Caco-2 (cell line): ENCODE measurements around the gene SH3GLB2. TPM values are rescaled to one million over a fixed set of nuclear protein-coding genes. Genes with fewer than 3 reads are reported as not detected.

Experiments
- BruUV-seq: library from RNA; stranded (reverse); fragments of 400-500 nt; replicated peaks from 2 replicates; lab custom pipeline; 2021; lab: Mats Ljungman, UMichigan
- CTCF ChIA-PET: fragments of 300-600 bp; sonication (Branson Sonifier 250); formaldehyde crosslinking; loops from one replicate; lab custom pipeline; 2022; ENCODE audit warnings: antibody characterized with exemption; lab: Charles Lee
- POLR2A ChIA-PET: fragments of 300-600 bp; sonication (Branson Sonifier 250); formaldehyde crosslinking; loops from one replicate; lab custom pipeline; 2022; ENCODE audit warnings: antibody characterized with exemption; lab: Charles Lee
- DNase-seq, 2 experiments: peaks; one replicate each; pipeline versions ENCODE4 v3.0.0 to v3.0.0-alpha.2; 2020 to 2022
- H3K27me3 ChIP-seq: replicated peaks from 2 replicates; pipeline ENCODE4 v1.6.0; 2011; ENCODE audit warnings: low read length; ENCODE audit not compliant: control insufficient read depth, insufficient read depth
- H3K36me3 ChIP-seq: 2 replicates; pipeline ENCODE4 v1.5.1; 2011; ENCODE audit warnings: low read length; ENCODE audit not compliant: control insufficient read depth, insufficient read depth
- H3K4me1 ChIP-seq: fragments of 250-450 bp; sonication (Bioruptor Pico); 2 replicates; pipeline ENCODE4 v1.5.1; 2020; ENCODE audit warnings: mild to moderate bottlenecking
- H3K4me3 ChIP-seq: 2 replicates; pipeline ENCODE4 v1.5.1; 2011; ENCODE audit warnings: low read depth, mild to moderate bottlenecking, control low read depth, low read length
- H3K9me3 ChIP-seq: fragments of 250-450 bp; sonication (Bioruptor Pico); 2 replicates; pipeline ENCODE4 v1.5.1; 2020; ENCODE audit warnings: mild to moderate bottlenecking, moderate library complexity
- H3K27ac Mint-ChIP-seq: one replicate; pipeline ENCODE4 v1.8.0; 2022; ENCODE audit warnings: mixed read lengths; ENCODE audit not compliant: unreplicated experiment
- H3K27me3 Mint-ChIP-seq: one replicate; pipeline ENCODE4 v1.8.0; 2022; ENCODE audit warnings: mixed read lengths; ENCODE audit not compliant: insufficient read depth, unreplicated experiment
- H3K36me3 Mint-ChIP-seq: one replicate; pipeline ENCODE4 v1.8.0; 2022; ENCODE audit warnings: mild to moderate bottlenecking, mixed read lengths; ENCODE audit not compliant: insufficient read depth, unreplicated experiment
- H3K4me1 Mint-ChIP-seq: one replicate; pipeline ENCODE4 v1.8.0; 2022; ENCODE audit warnings: low read depth, mixed read lengths; ENCODE audit not compliant: unreplicated experiment
- H3K4me3 Mint-ChIP-seq: one replicate; pipeline ENCODE4 v1.8.0; 2022; ENCODE audit warnings: mild to moderate bottlenecking, moderate library complexity, mixed read lengths; ENCODE audit not compliant: unreplicated experiment
- H3K9me3 Mint-ChIP-seq: one replicate; pipeline ENCODE4 v1.8.0; 2022; ENCODE audit warnings: mixed read lengths; ENCODE audit not compliant: unreplicated experiment
- CTCF ChIP-seq, 2 experiments: fragments of 200-600 bp in 1 of 2; IDR thresholded peaks; 1 replicate in 1 of 2; 2 replicates in 1 of 2; pipeline versions ENCODE4 v1.5.1 to v1.8.0; 2011 to 2022; ENCODE audit warnings: antibody characterized with exemption in 1 of 2, control low read depth in 1 of 2, inconsistent platforms in 1 of 2, low read depth in 1 of 2, low read length in 1 of 2, mild to moderate bottlenecking in 1 of 2, moderate library complexity in 1 of 2; ENCODE audit not compliant: insufficient read depth in 1 of 2, severe bottlenecking in 1 of 2, unreplicated experiment in 1 of 2
- intact Hi-C: fragments of 100-400 bp; cut with micrococcal nuclease; formaldehyde crosslinking; loops from one replicate; pipeline ENCODE4 v1.10.0; 2022; ENCODE audit not compliant: unreplicated experiment
- total RNA-seq: library from RNA; stranded (reverse); gene quantifications from 2 replicates; pipeline ENCODE4 v1.2.3, GENCODE V29; 2022

Gene SH3GLB2
- total RNA-seq, 1 experiment from 2014 or later: 66.7 TPM

GRCh38 chr9:129026442-129027223 lies 1.5 kb downstream of the SH3GLB2 start:
- Mint-ChIP-seq H3K27me3 (no peaks in the 10 kb centered on the region), H3K9me3 (no peaks in the 10 kb centered on the region), H3K4me3 (peak overlapping the region; percentile 84), H3K27ac (peak overlapping the region; percentile 86), H3K36me3 (peaks cover 16% of the 10 kb centered on the region), H3K4me1 (peaks cover 51% of the 10 kb centered on the region)
- Histone ChIP-seq H3K4me3 (peak overlapping the region; percentile 0; the same call in 1 of the 2 replicates), H3K9me3 (no peaks in the 10 kb centered on the region), H3K27me3 (no peaks in the 10 kb centered on the region), H3K36me3 (no peaks in the 10 kb centered on the region), H3K4me1 (peaks cover 28% of the 10 kb centered on the region)
- DNase-seq: peak; percentile 86 to 88
- intact Hi-C loops: loop anchor here (5.0 kb wide), 1 partner anchor 79 kb away; the partner anchor contains the start of genes DOLK and NUP188
- ChIA-PET CTCF (no interaction called here), POLR2A (no interaction called here)
- TF ChIP-seq CTCF (IDR thresholded peaks at IDR 0.05; ENCODE audit: insufficient read depth in 1 of 2, low read depth in 1 of 2, low read length in 1 of 2, severe bottlenecking in 1 of 2, unreplicated experiment in 1 of 2): no peak
- no TSS peak for BruUV-seq

GRCh38 chr9:129023908-129024233 lies 4.3 kb downstream of the SH3GLB2 start:
- DNase-seq: no peak
- H3K9me3 ChIP-seq: no peaks in the 10 kb centered on the region
- no peaks in the 10 kb centered on the region for H3K27me3 Mint-ChIP-seq
- H3K27me3 ChIP-seq: no peaks in the 10 kb centered on the region
- H3K4me3 Mint-ChIP-seq: no peak overlapping the region
- peaks cover 36% of the 10 kb centered on the region for H3K4me1 Mint-ChIP-seq
- H3K4me3 ChIP-seq: no peak overlapping the region
- CTCF ChIA-PET: no interaction called here
- intact Hi-C loops: no loop called here
- POLR2A ChIA-PET: no interaction called here
- peaks cover 30% of the 10 kb centered on the region for H3K36me3 Mint-ChIP-seq
- H3K36me3 ChIP-seq: no peaks in the 10 kb centered on the region
- no peaks in the 10 kb centered on the region for H3K9me3 Mint-ChIP-seq
- TF ChIP-seq CTCF (IDR thresholded peaks at IDR 0.05; ENCODE audit: insufficient read depth in 1 of 2, low read depth in 1 of 2, low read length in 1 of 2, severe bottlenecking in 1 of 2, unreplicated experiment in 1 of 2): no peak
- peaks cover 16% of the 10 kb centered on the region for H3K4me1 ChIP-seq
- H3K27ac Mint-ChIP-seq: no peak overlapping the region
- BruUV-seq: no TSS peak

GRCh38 chr9:129023036-129023907 lies 4.9 kb downstream of the SH3GLB2 start:
- Histone ChIP-seq H3K9me3 (no peaks in the 10 kb centered on the region), H3K36me3 (no peaks in the 10 kb centered on the region), H3K27me3 (no peaks in the 10 kb centered on the region), H3K4me3 (no peak overlapping the region), H3K4me1 (peaks cover 16% of the 10 kb centered on the region)
- no peak overlapping the region for H3K4me3 Mint-ChIP-seq
- BruUV-seq: no TSS peak
- H3K27ac Mint-ChIP-seq: peak overlapping the region; percentile 2
- no peak for TF ChIP-seq CTCF (IDR thresholded peaks at IDR 0.05; ENCODE audit: insufficient read depth in 1 of 2, low read depth in 1 of 2, low read length in 1 of 2, severe bottlenecking in 1 of 2, unreplicated experiment in 1 of 2)
- DNase-seq: no peak
- ChIA-PET CTCF (no interaction called here), POLR2A (no interaction called here)
- intact Hi-C loops: no loop called here
- H3K27me3 Mint-ChIP-seq: no peaks in the 10 kb centered on the region
- peaks cover 34% of the 10 kb centered on the region for H3K36me3 Mint-ChIP-seq
- H3K4me1 Mint-ChIP-seq: peaks cover 36% of the 10 kb centered on the region
- H3K9me3 Mint-ChIP-seq: no peaks in the 10 kb centered on the region
